ENCODE measurements around the gene SIX2.

DNA sequence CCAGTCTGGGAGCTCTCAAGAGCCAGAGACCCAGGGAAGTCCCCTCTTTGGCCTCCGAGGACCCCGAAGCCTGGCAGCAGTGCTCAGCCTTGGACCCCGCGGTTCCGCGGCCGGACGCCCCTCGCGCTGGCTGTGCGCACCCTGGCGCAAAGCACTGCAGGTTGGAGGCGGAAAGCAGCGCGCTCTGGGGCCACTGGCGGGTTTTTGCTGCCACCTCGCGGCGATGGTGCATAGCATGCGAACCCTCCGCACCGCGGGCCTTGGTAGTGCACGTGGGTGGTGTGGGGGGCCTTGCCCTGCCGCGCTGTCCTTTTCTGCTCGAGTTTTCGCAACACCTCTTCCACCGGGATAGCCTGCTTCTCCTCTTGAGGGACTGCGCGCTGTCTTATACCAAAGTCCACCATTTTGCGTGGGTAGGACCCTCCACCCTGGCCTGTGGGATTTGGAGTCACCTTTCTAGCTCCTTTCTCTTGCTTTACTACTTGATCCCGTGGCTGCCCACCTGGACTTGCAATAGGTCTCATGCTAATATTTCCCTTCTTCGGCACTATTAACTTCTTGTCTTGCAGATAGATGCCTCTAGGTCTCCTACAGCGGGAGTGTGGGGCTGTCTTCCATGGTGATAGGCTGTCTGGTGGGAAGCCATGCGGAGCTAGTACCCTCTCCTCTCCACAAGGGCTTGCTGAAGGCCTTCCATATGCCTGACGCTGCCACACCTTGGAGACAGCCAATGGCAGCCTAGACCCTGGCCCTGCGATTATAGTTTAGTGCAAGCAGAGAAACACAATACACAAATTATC, 53.5 kb downstream of the SIX2 start:
- TF ChIP-seq EZH2 (IDR thresholded peaks at IDR 0.05; ENCODE audit: low read length, missing control alignments) = no peak
- TF ChIP-seq, protein P1, sequence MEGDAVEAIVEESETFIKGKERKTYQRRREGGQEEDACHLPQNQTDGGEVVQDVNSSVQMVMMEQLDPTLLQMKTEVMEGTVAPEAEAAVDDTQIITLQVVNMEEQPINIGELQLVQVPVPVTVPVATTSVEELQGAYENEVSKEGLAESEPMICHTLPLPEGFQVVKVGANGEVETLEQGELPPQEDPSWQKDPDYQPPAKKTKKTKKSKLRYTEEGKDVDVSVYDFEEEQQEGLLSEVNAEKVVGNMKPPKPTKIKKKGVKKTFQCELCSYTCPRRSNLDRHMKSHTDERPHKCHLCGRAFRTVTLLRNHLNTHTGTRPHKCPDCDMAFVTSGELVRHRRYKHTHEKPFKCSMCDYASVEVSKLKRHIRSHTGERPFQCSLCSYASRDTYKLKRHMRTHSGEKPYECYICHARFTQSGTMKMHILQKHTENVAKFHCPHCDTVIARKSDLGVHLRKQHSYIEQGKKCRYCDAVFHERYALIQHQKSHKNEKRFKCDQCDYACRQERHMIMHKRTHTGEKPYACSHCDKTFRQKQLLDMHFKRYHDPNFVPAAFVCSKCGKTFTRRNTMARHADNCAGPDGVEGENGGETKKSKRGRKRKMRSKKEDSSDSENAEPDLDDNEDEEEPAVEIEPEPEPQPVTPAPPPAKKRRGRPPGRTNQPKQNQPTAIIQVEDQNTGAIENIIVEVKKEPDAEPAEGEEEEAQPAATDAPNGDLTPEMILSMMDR (conservative IDR thresholded peaks at IDR 0.05 in 1 of 2, IDR thresholded peaks at IDR 0.05 in 1 of 2; ENCODE audit: low read depth in 1 of 2, low read length in 2 of 2) = peak; percentile 76 to 82
